SK-N-SH treated with all-trans-retinoic acid at 6 μM for 48 hours (cell line): ENCODE results near the gene HOXB1.

Source experiments
- ATAC-seq: fragments of 200-7000 bp; cut with Tn5 transposase; 3 replicates; pipeline ENCODE4 v1.9.1; 2020; ENCODE audit warnings: mild to moderate bottlenecking, moderate library complexity
- ARNTL ChIP-seq: fragments of 450-650 bp; formaldehyde crosslinking; IDR thresholded peaks from 2 replicates; pipeline ENCODE4 v1.5.0; 2020; ENCODE audit warnings: low read depth, mild to moderate bottlenecking, moderate library complexity, borderline replicate concordance
- BACH2 ChIP-seq: fragments of 250-450 bp; sonication (Bioruptor Pico); IDR thresholded peaks from 2 replicates; pipeline ENCODE4 v1.9.0; 2021; ENCODE audit warnings: mild to moderate bottlenecking, borderline replicate concordance
- CREB5 ChIP-seq: fragments of 250-450 bp; sonication (Bioruptor Pico); IDR thresholded peaks from 2 replicates; pipeline ENCODE4 v1.5.1; 2020; ENCODE audit warnings: low read depth, mild to moderate bottlenecking, moderate library complexity
- CSDC2 ChIP-seq: fragments of 250-450 bp; sonication (Bioruptor Pico); IDR thresholded peaks from 2 replicates; pipeline ENCODE4 v1.5.0; 2020; ENCODE audit warnings: mild to moderate bottlenecking, moderate library complexity
- CSRNP3 ChIP-seq: fragments of 250-450 bp; sonication (Bioruptor Pico); IDR thresholded peaks from 2 replicates; pipeline ENCODE4 v1.5.1; 2021; ENCODE audit warnings: mild to moderate bottlenecking, moderate library complexity
- ESRRG ChIP-seq: fragments of 250-450 bp; sonication (Bioruptor Pico); IDR thresholded peaks from 2 replicates; pipeline ENCODE4 v1.6.1; 2021; ENCODE audit warnings: mild to moderate bottlenecking
- GLIS3 ChIP-seq: fragments of 250-450 bp; sonication (Bioruptor Pico); IDR thresholded peaks from 2 replicates; pipeline ENCODE4 v1.5.0; 2020; ENCODE audit warnings: mild to moderate bottlenecking, moderate library complexity
- ISL1 ChIP-seq: fragments of 250-450 bp; sonication (Bioruptor Pico); IDR thresholded peaks from 2 replicates; pipeline ENCODE4 v2.1.2; 2022; ENCODE audit warnings: mild to moderate bottlenecking, moderate library complexity
- OSR1 ChIP-seq: fragments of 250-450 bp; sonication (Bioruptor Pico); IDR thresholded peaks from 2 replicates; pipeline ENCODE4 v1.8.0; 2022; ENCODE audit warnings: moderate library complexity, mild to moderate bottlenecking, inconsistent platforms
- PATZ1 ChIP-seq: fragments of 250-450 bp; sonication (Bioruptor Pico); IDR thresholded peaks from 2 replicates; pipeline ENCODE4 v1.8.0; 2020; ENCODE audit warnings: mild to moderate bottlenecking, moderate library complexity, borderline replicate concordance
- POU6F1 ChIP-seq: fragments of 250-450 bp; sonication (Bioruptor Pico); IDR thresholded peaks from 2 replicates; pipeline ENCODE4 v1.8.0; 2021; ENCODE audit warnings: low read depth, mild to moderate bottlenecking, moderate library complexity, borderline replicate concordance
- PPARA ChIP-seq: fragments of 250-450 bp; sonication (Bioruptor Pico); IDR thresholded peaks from 2 replicates; pipeline ENCODE4 v1.5.0; 2020; ENCODE audit warnings: mild to moderate bottlenecking, borderline replicate concordance
- RARB ChIP-seq: fragments of 250-450 bp; sonication (Bioruptor Pico); IDR thresholded peaks from 2 replicates; pipeline ENCODE4 v1.8.0; 2021; ENCODE audit warnings: mild to moderate bottlenecking, moderate library complexity
- SNAI2 ChIP-seq: fragments of 250-450 bp; sonication (Bioruptor Pico); IDR thresholded peaks from 2 replicates; pipeline ENCODE4 v1.5.0; 2020; ENCODE audit warnings: mild to moderate bottlenecking, moderate library complexity
- TCF4 ChIP-seq: fragments of 250-450 bp; sonication (Bioruptor Pico); IDR thresholded peaks from 2 replicates; pipeline ENCODE4 v1.8.0; 2021; ENCODE audit warnings: mild to moderate bottlenecking, moderate library complexity, borderline replicate concordance
- TOX ChIP-seq: fragments of 250-450 bp; sonication (Bioruptor Pico); IDR thresholded peaks from 2 replicates; pipeline ENCODE4 v1.8.0; 2021; ENCODE audit warnings: mild to moderate bottlenecking, moderate library complexity, borderline replicate concordance
- TSHZ2 ChIP-seq: fragments of 250-450 bp; sonication (Bioruptor Pico); IDR thresholded peaks from 2 replicates; pipeline ENCODE4 v1.5.0; 2020; ENCODE audit warnings: mild to moderate bottlenecking, moderate library complexity
- ZC3H10 ChIP-seq: fragments of 250-450 bp; sonication (Bioruptor Pico); IDR thresholded peaks from 2 replicates; pipeline ENCODE4 v1.5.1; 2021; ENCODE audit warnings: mild to moderate bottlenecking, moderate library complexity
- ZFP3 ChIP-seq: fragments of 250-450 bp; sonication (Bioruptor Pico); IDR thresholded peaks from 2 replicates; pipeline ENCODE4 v1.5.0; 2020; ENCODE audit warnings: mild to moderate bottlenecking, moderate library complexity
- ZNF565 ChIP-seq: fragments of 450-650 bp; formaldehyde crosslinking; conservative IDR thresholded peaks from 2 replicates; pipeline ENCODE4 v1.5.0; 2020; ENCODE audit warnings: low read depth, mild to moderate bottlenecking, moderate library complexity
- ZNF70 ChIP-seq: fragments of 450-650 bp; formaldehyde crosslinking; IDR thresholded peaks from 2 replicates; pipeline ENCODE4 v1.5.0; 2020; ENCODE audit warnings: mild to moderate bottlenecking, moderate library complexity
- ZNF8 ChIP-seq: fragments of 450-650 bp; formaldehyde crosslinking; IDR thresholded peaks from 2 replicates; pipeline ENCODE4 v1.5.0; 2020; ENCODE audit warnings: mild to moderate bottlenecking, moderate library complexity

HOXB1 gene

GRCh38 chr17:48558831-48559121 lies 28.0 kb upstream of the HOXB1 start:
- TF ChIP-seq BACH2 (CRISPR knock-in tag) (no peak), ZNF70 (CRISPR knock-in tag) (no peak), CSDC2 (CRISPR knock-in tag) (no peak), ARNTL (CRISPR knock-in tag) (no peak), PATZ1 (CRISPR knock-in tag) (no peak), CSRNP3 (no peak), PPARA (CRISPR knock-in tag) (no peak), POU6F1 (CRISPR knock-in tag) (no peak), RARB (CRISPR knock-in tag) (no peak), ZNF8 (no peak), ZFP3 (CRISPR knock-in tag) (no peak), SNAI2 (no peak), TOX (CRISPR knock-in tag) (no peak)
- TF ChIP-seq, all 23 proteins: peak for 0
- ATAC-seq: no peak

GRCh38 chr17:48558057-48558830 lies 27.4 kb upstream of the HOXB1 start:
- no peak for ATAC-seq
- no peak for TF ChIP-seq ZNF565 (CRISPR knock-in tag)
- TF ChIP-seq TOX (CRISPR knock-in tag): no peak
- TF ChIP-seq CSDC2 (CRISPR knock-in tag): no peak
- no peak for TF ChIP-seq TCF4 (CRISPR knock-in tag)
- TF ChIP-seq CREB5: no peak
- no peak for TF ChIP-seq POU6F1 (CRISPR knock-in tag)
- TF ChIP-seq SNAI2: no peak
- TF ChIP-seq ZNF8: no peak
- TF ChIP-seq ZC3H10 (CRISPR knock-in tag): no peak
- no peak for TF ChIP-seq RARB (CRISPR knock-in tag)
- no peak for TF ChIP-seq OSR1 (CRISPR knock-in tag)
- TF ChIP-seq ISL1 (CRISPR knock-in tag): no peak
- no peak for TF ChIP-seq TSHZ2
- no peak for TF ChIP-seq ARNTL (CRISPR knock-in tag)
- no peak for TF ChIP-seq ESRRG (CRISPR knock-in tag)
- no peak for TF ChIP-seq CSRNP3
- TF ChIP-seq GLIS3 (CRISPR knock-in tag): no peak
- TF ChIP-seq PPARA (CRISPR knock-in tag): no peak
- TF ChIP-seq, all 23 proteins: peak for 0
